GM12878 (cell line): Measurements from ENCODE around the gene NTMT2. TPM values are rescaled to one million over a fixed set of nuclear protein-coding genes. Genes with fewer than 3 reads are reported as not detected.

Experiments used
- ATAC-seq: fragments of 200-7000 bp; cut with Tn5 transposase; 3 replicates; pipeline ENCODE4 v1.9.1; 2020; ENCODE audit warnings: mild to moderate bottlenecking, moderate library complexity
- BruUV-seq: library from RNA; stranded (reverse); fragments of 400-500 nt; replicated peaks from 2 replicates; lab custom pipeline; 2021; lab: Mats Ljungman, UMichigan
- CTCF ChIA-PET: fragments of 300-600 bp; sonication (Branson Sonifier 250); formaldehyde crosslinking; extraction: SDS; loops from one replicate; lab custom pipeline; 2021; ENCODE audit warnings: inconsistent platforms; lab: Yijun Ruan, JAX
- POLR2A ChIA-PET: fragments of 350-600 bp; formaldehyde crosslinking; extraction: SDS; loops from one replicate; lab custom pipeline; 2021; ENCODE audit warnings: inconsistent platforms; lab: Charles Lee
- RAD21 ChIA-PET: fragments of 300-600 bp; sonication (Branson Sonifier 250); formaldehyde crosslinking; loops from one replicate; lab custom pipeline; 2023; ENCODE audit warnings: antibody characterized with exemption; ENCODE audit not compliant: unreplicated experiment; lab: Charles Lee
- SMC1A ChIA-PET: fragments of 300-600 bp; sonication (Branson Sonifier 250); formaldehyde crosslinking; loops from one replicate; lab custom pipeline; 2023; ENCODE audit not compliant: unreplicated experiment, uncharacterized antibody; lab: Charles Lee
- DNase-seq: peaks from one replicate; pipeline ENCODE4 v3.0.0-alpha.2; 2011; ENCODE audit warnings: low read depth, low spot score
- FAIRE-seq: peaks from 3 replicates; lab custom pipeline; 2011; peaks lifted over from hg19 to GRCh38; lab: Jason Lieb, UNC
- H2AFZ ChIP-seq: 2 replicates; pipeline ENCODE4 v1.6.0; 2011; ENCODE audit warnings: low read depth, low read length, control low read depth; ENCODE audit not compliant: control insufficient read depth
- H3K27ac ChIP-seq: 2 replicates; pipeline ENCODE4 v1.5.1; 2011; ENCODE audit warnings: control low read depth; ENCODE audit not compliant: control insufficient read depth, insufficient read depth
- H3K27me3 ChIP-seq, 2 experiments: replicated peaks in 1 of 2; 2 replicates each; pipeline versions ENCODE4 v1.6.0 to v1.6.1; 2011; ENCODE audit warnings: low read length in 1 of 2; ENCODE audit not compliant: control insufficient read depth in 2 of 2, insufficient read depth in 2 of 2
- H3K36me3 ChIP-seq, 2 experiments: 2 replicates each; pipeline ENCODE4 v1.5.1; 2011; ENCODE audit warnings: low read length in 1 of 2; ENCODE audit not compliant: control insufficient read depth in 2 of 2, insufficient read depth in 2 of 2
- H3K4me1 ChIP-seq: 2 replicates; pipeline ENCODE4 v1.6.1; 2011; ENCODE audit warnings: mild to moderate bottlenecking, low read length, moderate library complexity, mixed read lengths; ENCODE audit not compliant: control insufficient read depth, insufficient read depth
- H3K4me2 ChIP-seq: 2 replicates; pipeline ENCODE4 v1.6.0; 2011; ENCODE audit warnings: control low read depth; ENCODE audit not compliant: control insufficient read depth, insufficient read depth
- H3K4me3 ChIP-seq: fragments of 200-600 bp; sonication (generic); 2 replicates; pipeline ENCODE4 v1.5.1; 2016
- H3K79me2 ChIP-seq: 2 replicates; pipeline ENCODE4 v1.6.0; 2011; ENCODE audit warnings: low read length; ENCODE audit not compliant: control insufficient read depth, insufficient read depth
- H3K9ac ChIP-seq: 2 replicates; pipeline ENCODE4 v1.8.0; 2011; ENCODE audit warnings: low read length, control low read depth, mixed read lengths; ENCODE audit not compliant: control insufficient read depth, insufficient read depth
- H3K9me3 ChIP-seq: replicated peaks from 3 replicates; pipeline ENCODE4 v1.5.1; 2011; ENCODE audit warnings: mild to moderate bottlenecking, low read length; ENCODE audit not compliant: control insufficient read depth, insufficient read depth
- H4K20me1 ChIP-seq: 2 replicates; pipeline ENCODE4 v1.6.0; 2011; ENCODE audit not compliant: control insufficient read depth, insufficient read depth
- BHLHE40 ChIP-seq, 2 experiments: fragments of 450-650 bp in 1 of 2; IDR thresholded peaks; 2 replicates each; pipeline ENCODE4 v1.6.1; 2011 to 2017; ENCODE audit warnings: low read depth in 2 of 2, borderline replicate concordance in 1 of 2, improper control_type of control experiment in 1 of 2, low read length in 1 of 2, mild to moderate bottlenecking in 1 of 2
- E2F4 ChIP-seq: IDR thresholded peaks from 2 replicates; pipeline ENCODE4 v1.6.1; 2012; ENCODE audit warnings: low read depth, low read length, improper control_type of control experiment
- ELK1 ChIP-seq: IDR thresholded peaks from 2 replicates; pipeline ENCODE4 v1.6.1; 2012; ENCODE audit warnings: low read depth, low read length, improper control_type of control experiment
- EP300 ChIP-seq, 2 experiments: fragments of 150-350 bp in 1 of 2; IDR thresholded peaks; 2 replicates each; pipeline ENCODE4 v1.6.1; 2011 to 2012; ENCODE audit warnings: low read depth in 2 of 2, low read length in 2 of 2, borderline replicate concordance in 1 of 2, improper control_type of control experiment in 1 of 2, inconsistent platforms in 1 of 2; ENCODE audit not compliant: control insufficient read depth in 1 of 2
- PAX5 ChIP-seq: IDR thresholded peaks from 2 replicates; pipeline ENCODE4 v1.6.1; 2011; ENCODE audit warnings: low read depth, low read length, borderline replicate concordance
- RUNX3 ChIP-seq: IDR thresholded peaks from 2 replicates; pipeline ENCODE4 v1.6.1; 2012; ENCODE audit warnings: low read length, inconsistent platforms
- SUPT20H ChIP-seq: IDR thresholded peaks from 2 replicates; pipeline ENCODE4 v1.6.1; 2011; ENCODE audit warnings: low read depth, mild to moderate bottlenecking, low read length, moderate library complexity, borderline replicate concordance; ENCODE audit not compliant: control insufficient read depth
- TCF7 ChIP-seq: IDR thresholded peaks from 2 replicates; pipeline ENCODE4 v1.6.1; 2014; ENCODE audit warnings: antibody characterized with exemption, borderline replicate concordance
- ZNF592 ChIP-seq: fragments of 450-650 bp; IDR thresholded peaks from 2 replicates; pipeline ENCODE4 v1.6.1; 2017; ENCODE audit warnings: mild to moderate bottlenecking, moderate library complexity
- ZZZ3 ChIP-seq: IDR thresholded peaks from 2 replicates; pipeline ENCODE4 v1.6.1; 2011; ENCODE audit warnings: low read depth; ENCODE audit not compliant: control insufficient read depth, insufficient read length
- WGBS: methylation state at CpG from one replicate; pipeline ENCODE4 v1.1.6; 2016; ENCODE audit warnings: low lambda C conversion rate; ENCODE audit not compliant: insufficient replicate concordance, insufficient coverage; ENCODE audit errors: missing lambda C conversion rate; 5-methylcytosine and 5-hydroxymethylcytosine counted together
- in situ Hi-C: fragments of 300-500 bp; cut with MboI; formaldehyde crosslinking; loops from 9 replicates; pipeline ENCODE4 v1.14.3; 2018; ENCODE audit warnings: mixed read lengths
- intact Hi-C: fragments of 100-400 bp; cut with micrococcal nuclease; formaldehyde crosslinking; loops from one replicate; pipeline ENCODE4 v1.14.2; 2022; ENCODE audit not compliant: unreplicated experiment
- polyA plus RNA-seq, 11 experiments: library from polyadenylated mRNA; depleted of rRNA in 4 of 11; unstranded in 6 of 11; stranded (reverse) in 5 of 11; fragments of >200 nt; fragmentation: Nextera tagmentation in 4 of 11; fragmentation: Illumina TruSeq in 1 of 11; extraction: Ambion mirVana in 4 of 11; extraction: Trizol in 1 of 11; gene quantifications; 1 replicate in 1 of 11; 2 replicates in 10 of 11; pipeline versions ENCODE4 v1.2.1 to v1.2.3, GENCODE V29; 2011 to 2016; ENCODE audit warnings: inconsistent platforms in 2 of 11, missing spikeins in 2 of 11, low read depth in 1 of 11
- total RNA-seq, 4 experiments: library from RNA; depleted of rRNA in 3 of 4; stranded (reverse); fragments of >200 nt in 3 of 4; fragmentation: Illumina TruSeq in 1 of 4; extraction: Trizol in 1 of 4; gene quantifications; 2 replicates each; pipeline versions ENCODE4 v1.2.1 to v1.2.3, GENCODE V29; 2013 to 2021

The NTMT2 gene
- total and polyA plus RNA-seq, 10 of the 15 experiments (the other 5 are each of a cell fraction or from before 2014, with no cell fraction given), result not detected

- H3K9me3 ChIP-seq, result no peaks in the 10 kb centered on the region
- ChIA-PET RAD21 (no interaction called here), POLR2A (no interaction called here), CTCF (interaction anchor here (1.0 kb wide), 1 partner anchor 13 kb away, joined by 3 read pairs; no protein-coding TSS in a partner anchor), SMC1A (interaction anchor here (1.1 kb wide), 1 partner anchor 31 kb away, joined by 3 read pairs; no protein-coding TSS in a partner anchor)
- no peaks in the 10 kb centered on the region for H3K36me3 ChIP-seq
- H2AFZ ChIP-seq, result no peak overlapping the region
- no peak for TF ChIP-seq PAX5
- TF ChIP-seq ELK1, result no peak
- no peak for TF ChIP-seq RUNX3
- TF ChIP-seq SUPT20H, result no peak
- TF ChIP-seq E2F4, result no peak
- no peak for TF ChIP-seq ZZZ3
- no peak for TF ChIP-seq TCF7
- no peak for TF ChIP-seq ZNF592
- no peak for TF ChIP-seq BHLHE40 (IDR thresholded peaks at IDR 0.05; ENCODE audit: borderline replicate concordance in 1 of 2, low read depth in 2 of 2, low read length in 1 of 2)
- TF ChIP-seq EP300 (IDR thresholded peaks at IDR 0.05; ENCODE audit: borderline replicate concordance in 1 of 2, control insufficient read depth in 1 of 2, low read depth in 2 of 2, low read length in 2 of 2), result no peak
- H4K20me1 ChIP-seq, result no peaks in the 10 kb centered on the region
- in situ Hi-C loops (no loop called here), intact Hi-C loops (no loop called here)
- ATAC-seq (no peak), DNase-seq (no peak), FAIRE-seq (no peak)
- H3K9ac ChIP-seq, result no peak overlapping the region
- BruUV-seq, result no TSS peak
- no peaks in the 10 kb centered on the region for H3K4me1 ChIP-seq
- H3K4me2 ChIP-seq, result no peak overlapping the region
- H3K4me3 ChIP-seq, result no peak overlapping the region
- WGBS, result 1% methylated on average over 4 of the region's 4 CpGs
- no peaks in the 10 kb centered on the region for H3K27me3 ChIP-seq
- H3K79me2 ChIP-seq, result no peaks in the 10 kb centered on the region
- H3K27ac ChIP-seq, result no peak overlapping the region
Measured at GRCh38 chr1:170096806-170097340, 48.9 kb upstream of the NTMT2 start.
